Measurements from ENCODE around the gene GRK4.
"Not testable (repeated sequence)": the region's sequence is repeated elsewhere in the genome, so short reads cannot be mapped to it uniquely, and the experiment has no call there.

GRK4 gene

GRCh38 chr4:2942532-2943363 is 20.6 kb upstream of the GRK4 start:
- DNase-seq: no peak

- DNase-seq: no peak
Measured at GRCh38 chr4:2943364-2944090, 19.8 kb upstream of the GRK4 start.

- no peak for DNase-seq
Measured at GRCh38 chr4:2944091-2944482, 19.3 kb upstream of the GRK4 start.

DNA sequence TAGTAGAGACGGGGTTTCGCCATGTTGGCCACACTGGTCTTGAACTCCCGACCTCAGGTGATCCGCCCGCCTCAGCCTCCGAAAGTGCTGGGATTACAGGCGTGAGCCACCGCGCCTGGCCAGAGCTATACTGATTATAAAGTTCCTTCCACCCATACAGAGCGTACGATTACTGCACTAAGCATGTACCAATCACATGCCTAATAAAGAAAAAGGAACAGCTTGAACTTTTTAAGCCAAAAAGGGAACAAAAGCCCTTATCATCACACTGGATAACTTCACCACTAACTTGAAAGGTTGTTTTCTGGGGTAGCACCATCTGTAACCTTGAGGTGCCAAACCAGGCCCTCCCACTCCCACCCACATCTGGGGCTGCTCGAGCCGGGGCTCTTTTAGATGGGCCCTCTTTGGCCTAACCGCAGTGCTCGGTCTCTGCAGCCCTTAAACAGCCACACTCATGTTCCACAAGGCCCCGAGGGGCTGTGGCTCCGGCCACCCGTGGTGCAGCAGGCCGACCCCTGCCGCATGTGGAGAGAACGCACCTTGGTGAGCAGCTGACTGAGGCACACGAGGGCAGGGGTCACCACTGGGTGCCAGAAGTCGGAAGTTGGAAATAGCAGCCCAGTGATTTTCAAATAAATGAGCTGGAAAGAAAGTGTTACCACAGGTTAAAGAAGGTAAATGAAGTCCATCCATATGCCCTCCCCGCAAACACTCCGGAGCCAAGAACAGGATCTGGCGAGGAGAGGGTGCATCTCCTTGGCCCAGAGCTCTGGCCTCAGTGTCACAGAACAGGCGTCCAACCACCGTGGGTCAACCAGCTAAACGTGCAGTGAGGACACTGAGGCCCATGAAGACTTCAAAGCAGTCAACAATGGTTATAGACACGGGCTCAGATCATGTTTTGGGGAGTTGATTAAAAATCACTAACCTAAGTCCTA is 18.5 kb upstream of the GRK4 start:
- no peak for DNase-seq

DNA sequence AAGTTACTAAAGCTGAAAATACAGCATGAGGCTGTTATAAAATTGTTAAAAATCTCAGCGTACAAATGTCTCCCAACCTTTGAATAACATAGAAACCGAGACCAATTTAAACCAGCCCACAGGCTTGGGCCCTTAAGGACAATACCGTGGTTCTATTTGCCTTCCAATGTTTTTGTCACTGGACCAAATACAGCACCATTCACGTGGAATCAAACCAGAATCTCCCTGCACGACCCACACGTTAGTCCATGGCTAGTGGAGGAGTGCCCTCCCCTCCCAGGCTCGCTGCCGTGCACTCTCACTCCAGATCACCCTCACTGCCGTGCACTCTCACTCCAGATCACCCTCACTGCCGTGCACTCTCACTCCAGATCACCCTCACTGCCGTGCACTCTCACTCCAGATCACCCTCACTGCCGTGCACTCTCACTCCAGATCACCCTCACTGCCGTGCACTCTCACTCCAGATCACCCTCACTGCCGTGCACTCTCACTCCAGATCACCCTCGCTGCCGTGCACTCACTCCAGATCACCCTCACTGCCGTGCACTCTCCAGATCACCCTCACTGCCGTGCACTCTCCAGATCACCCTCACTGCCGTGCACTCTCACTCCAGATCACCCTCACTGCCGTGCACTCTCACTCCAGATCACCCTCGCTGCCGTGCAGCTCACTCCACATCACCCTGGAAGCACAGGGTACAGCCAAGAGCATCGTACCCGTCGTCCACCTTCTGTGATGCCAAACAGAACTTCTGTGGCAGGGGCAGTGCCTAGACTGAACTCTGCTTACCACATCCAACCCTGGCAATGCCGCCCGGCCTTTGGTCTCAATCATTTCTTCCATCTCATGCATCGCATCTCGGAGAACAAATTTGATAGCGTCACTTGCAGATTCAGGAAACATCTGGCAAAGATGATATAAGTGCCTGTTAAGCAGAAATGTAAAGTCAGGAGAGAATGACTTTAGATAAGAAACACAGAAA is 17.5 kb upstream of the GRK4 start:
- DNase-seq: not testable (repeated sequence)

GRCh38 chr4:2946812-2947600 is 16.4 kb upstream of the GRK4 start:
- no peak for DNase-seq

DNA sequence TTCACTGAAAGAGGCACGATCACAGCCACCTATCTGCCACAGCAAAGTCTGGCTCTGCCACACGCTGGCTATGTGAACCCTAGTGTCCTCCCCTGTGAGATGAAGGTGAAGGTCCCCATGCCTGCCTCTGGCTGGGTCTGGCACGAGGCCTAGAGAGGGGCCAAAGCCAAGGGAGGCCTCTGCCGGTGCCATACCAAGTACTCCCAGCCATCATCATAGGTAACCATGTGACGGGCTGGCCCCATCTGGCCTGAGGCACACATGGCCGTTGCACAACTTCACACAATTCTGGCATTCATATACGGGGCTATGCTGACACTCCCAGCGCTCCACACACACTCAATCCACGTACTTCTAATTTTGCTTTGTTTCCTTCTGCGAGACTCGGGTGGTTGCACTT is 15.4 kb upstream of the GRK4 start:
- DNase-seq: no peak

DNA sequence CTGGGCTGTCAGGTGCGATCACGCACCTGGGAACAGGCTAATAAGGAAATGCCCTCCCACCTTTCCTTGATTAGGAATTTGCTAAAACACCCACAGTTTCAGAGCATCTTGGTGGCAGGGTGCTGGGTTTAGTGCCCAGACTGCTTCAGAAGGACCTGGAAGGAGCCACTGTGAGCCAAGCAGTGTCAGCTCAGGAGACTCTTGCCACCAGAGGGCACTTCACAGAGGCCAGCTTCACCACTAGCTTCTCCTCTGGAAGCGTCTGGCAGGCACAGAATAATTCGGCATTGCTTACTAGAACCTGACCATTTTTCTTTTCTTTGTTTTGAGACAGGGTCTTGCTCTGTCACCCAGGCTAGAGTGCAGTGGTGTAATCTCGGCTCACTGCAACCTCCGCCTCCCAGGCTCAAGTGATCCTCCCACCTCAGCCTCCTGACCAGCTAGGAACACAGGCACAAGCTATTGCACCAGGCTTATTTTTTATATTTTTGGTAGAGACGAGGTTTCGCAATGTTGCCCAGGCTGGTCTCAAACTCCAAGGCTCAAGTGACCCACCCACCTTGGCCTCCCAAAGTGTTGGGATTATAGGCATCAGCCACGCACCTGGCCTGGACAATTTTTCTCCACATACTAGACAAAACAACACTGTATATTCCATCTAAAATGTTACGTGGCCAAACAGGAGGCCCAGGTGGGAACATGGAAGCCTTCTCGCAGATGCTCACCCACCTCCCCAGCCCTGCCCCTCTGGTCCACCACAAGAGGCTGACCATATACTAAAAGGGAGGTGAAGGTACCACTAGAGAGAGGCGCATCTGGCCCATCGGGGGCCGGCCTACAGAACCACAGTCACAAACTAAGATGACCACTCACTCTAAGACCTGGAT is 14.2 kb upstream of the GRK4 start:
- no peak for DNase-seq

DNA sequence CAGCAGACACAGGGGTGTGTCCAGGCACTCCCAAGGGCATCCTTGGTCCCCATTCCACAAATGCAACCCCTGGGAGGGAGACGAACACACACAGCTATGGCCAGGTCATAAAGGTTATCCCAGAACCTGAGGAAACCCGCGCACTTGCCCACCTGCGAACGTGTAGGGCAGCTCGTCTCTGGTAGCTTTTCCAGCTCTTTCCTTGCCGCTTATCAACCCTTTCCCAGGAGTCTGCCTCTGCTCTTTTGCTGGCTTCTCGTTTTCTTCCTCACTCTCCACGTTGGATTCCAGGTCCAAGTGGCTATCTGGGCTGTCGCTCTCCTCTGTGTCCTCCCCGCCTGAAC is 13.6 kb upstream of the GRK4 start:
- DNase-seq: no peak

DNA sequence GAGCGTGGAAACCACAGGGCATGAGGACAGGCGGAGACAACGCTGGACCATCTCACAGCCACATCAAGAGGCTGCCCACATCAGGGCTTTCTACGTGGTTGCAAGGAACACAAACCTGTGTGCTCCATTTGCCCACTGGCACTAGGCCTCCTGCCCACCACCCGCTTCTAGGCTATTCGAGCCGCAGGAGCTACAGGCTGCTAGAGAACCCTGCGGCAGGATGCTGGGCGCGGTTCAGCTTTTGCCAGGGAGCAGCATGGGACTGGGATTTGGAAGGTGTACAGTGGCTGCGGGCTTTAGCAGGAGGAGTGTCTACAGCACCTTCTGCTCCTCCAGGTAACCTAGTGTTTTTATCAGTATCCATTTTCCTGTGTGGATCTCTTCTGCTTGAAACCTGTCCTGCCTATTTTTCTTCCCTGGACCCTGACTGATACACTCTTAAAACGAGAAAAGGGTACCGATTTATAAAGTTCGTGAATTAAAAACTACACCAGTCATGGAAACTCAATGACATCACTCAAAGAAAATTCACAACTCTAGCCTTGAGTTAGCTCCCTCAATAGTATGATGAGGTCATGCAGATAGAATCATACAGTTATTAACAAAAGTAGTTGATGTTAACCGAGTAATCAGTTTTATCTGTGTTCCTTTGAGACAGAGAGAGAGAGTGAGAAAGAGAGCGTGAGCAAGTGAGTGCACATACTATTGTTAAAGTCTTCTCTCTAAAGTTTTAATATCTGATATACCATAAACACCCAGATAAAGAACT is 13.0 kb upstream of the GRK4 start:
- DNase-seq: no peak

DNA sequence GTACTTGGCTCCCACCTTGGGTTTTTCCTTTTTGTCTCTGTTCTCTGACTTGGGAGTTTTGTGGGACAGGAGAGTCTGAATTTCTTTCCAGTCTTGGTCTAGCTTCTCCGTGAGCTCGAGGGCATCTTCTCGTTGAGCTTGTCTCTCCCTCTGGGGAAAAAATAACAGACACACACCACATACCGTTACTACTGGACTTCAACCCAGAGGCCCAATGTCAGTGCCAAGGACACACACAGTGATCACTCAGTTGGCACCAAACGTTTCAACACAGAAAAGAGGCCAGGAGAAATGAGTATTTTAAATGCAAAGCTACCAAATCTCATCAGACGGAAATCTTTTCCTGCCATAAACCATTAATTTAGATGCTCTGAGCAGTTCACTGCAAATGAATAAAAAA is 9.9 kb upstream of the GRK4 start:
- no peak for DNase-seq

DNA sequence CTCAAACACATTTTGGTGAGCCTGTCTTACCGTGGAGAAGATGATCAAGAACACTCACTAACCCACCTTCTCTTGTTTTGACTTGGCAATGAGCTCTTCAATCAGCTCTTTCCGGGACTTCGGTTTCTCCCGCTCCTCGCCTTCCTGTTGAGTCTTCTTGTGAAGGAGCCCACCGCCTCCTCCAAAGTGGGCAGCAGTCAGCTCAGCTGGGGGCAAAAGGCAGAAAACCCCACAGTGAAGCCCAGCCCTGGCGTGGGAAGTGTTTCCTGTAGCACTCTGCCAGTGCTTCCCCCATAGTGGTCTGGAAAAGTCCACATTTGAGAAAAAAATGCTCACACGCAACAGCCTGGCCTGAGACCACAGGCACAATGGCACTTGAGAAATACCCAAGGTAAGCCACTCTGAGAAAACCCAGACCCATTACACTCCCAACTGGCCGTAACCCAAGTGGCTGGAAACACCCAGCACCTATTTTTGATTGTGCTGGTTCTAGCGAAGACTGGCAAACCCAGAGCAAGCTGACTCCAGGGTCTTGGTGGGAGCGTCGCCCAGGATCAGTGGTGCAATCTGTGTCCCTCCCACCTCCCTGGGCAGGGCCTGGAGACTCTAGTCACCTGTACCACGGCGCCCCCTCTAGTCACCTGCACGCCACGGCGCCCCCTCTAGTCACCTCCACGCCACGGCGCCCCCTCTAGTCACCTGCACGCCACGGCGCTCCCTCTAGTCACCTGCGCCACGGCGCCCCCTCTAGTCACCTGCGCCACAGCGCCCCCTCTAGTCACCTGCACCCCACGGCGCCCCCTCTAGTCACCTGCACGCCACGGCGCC is 8.8 kb upstream of the GRK4 start:
- DNase-seq: no peak

DNA sequence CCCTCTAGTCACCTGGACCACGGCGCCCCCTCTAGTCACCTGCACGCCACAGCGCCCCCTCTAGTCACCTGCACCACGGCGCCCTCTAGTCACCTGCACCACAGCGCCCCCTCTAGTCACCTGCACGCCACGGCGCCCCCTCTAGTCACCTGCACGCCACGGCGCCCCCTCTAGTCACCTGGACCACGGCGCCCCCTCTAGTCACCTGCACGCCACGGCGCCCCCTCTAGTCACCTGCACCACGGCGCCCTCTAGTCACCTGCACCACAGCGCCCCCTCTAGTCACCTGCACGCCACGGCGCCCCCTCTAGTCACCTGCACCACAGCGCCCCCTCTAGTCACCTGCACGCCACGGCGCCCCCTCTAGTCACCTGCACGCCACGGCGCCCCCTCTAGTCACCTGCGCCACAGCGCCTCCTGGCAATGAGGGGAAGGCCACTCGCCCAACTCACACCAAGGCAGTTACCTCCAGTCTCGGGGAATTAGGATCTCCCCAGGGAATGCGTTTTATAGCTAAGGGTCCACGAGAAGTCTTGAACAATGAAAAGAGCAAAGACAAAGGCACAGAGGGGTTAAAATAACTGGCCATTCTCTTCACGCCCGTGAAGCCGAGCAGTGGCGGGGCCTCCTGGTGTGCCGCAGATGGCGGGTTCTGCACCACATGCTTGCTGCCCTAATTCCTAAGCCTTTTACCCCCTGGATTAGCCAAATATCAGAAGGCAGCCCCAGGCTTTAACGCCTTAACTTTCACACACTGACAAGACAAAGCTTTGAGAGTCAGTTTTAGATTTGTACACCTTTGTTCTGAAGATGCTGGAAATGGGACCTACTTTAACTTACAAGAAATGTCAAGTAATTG is 8.0 kb upstream of the GRK4 start:
- not testable (repeated sequence) for DNase-seq

GRCh38 chr4:2958446-2958845 is 4.9 kb upstream of the GRK4 start:
- no peak for DNase-seq

DNA sequence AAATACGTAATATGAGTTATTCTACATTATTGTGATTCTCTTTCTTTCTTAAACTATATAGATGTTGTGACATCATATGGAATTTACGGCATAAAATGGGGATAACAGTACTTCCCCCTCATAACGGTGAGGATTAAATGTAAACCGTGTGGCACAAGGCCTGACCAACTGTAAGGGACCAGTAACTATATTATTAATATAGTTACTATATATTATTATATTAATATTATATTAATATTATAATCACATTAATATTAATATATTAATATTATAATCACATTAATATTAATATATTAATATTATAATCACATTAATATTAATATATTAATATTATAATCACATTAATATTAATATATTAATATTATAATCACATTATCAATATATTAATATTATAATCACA is 2.9 kb upstream of the GRK4 start:
- not testable (repeated sequence) for DNase-seq

GRCh38 chr4:2961421-2961810 is 2.0 kb upstream of the GRK4 start:
- no peak for DNase-seq

GRCh38 chr4:2961811-2962441 is 1.4 kb upstream of the GRK4 start:
- no peak for DNase-seq

All from NCI-H1105 treated with DMSO at 0.1 percent for 48 hours (cell line).